SK-N-SH treated with all-trans-retinoic acid at 6 μM for 48 hours (cell line): ENCODE results near the gene FAM43A.

Experiments
- ATAC-seq: fragments of 200-7000 bp; cut with Tn5 transposase; 3 replicates; pipeline ENCODE4 v1.9.1; 2020; ENCODE audit warnings: mild to moderate bottlenecking, moderate library complexity
- ARNTL ChIP-seq: fragments of 450-650 bp; formaldehyde crosslinking; IDR thresholded peaks from 2 replicates; pipeline ENCODE4 v1.5.0; 2020; ENCODE audit warnings: low read depth, mild to moderate bottlenecking, moderate library complexity, borderline replicate concordance
- BACH2 ChIP-seq: fragments of 250-450 bp; sonication (Bioruptor Pico); IDR thresholded peaks from 2 replicates; pipeline ENCODE4 v1.9.0; 2021; ENCODE audit warnings: mild to moderate bottlenecking, borderline replicate concordance
- CSDC2 ChIP-seq: fragments of 250-450 bp; sonication (Bioruptor Pico); IDR thresholded peaks from 2 replicates; pipeline ENCODE4 v1.5.0; 2020; ENCODE audit warnings: mild to moderate bottlenecking, moderate library complexity
- ESRRG ChIP-seq: fragments of 250-450 bp; sonication (Bioruptor Pico); IDR thresholded peaks from 2 replicates; pipeline ENCODE4 v1.6.1; 2021; ENCODE audit warnings: mild to moderate bottlenecking
- GLIS3 ChIP-seq: fragments of 250-450 bp; sonication (Bioruptor Pico); IDR thresholded peaks from 2 replicates; pipeline ENCODE4 v1.5.0; 2020; ENCODE audit warnings: mild to moderate bottlenecking, moderate library complexity
- ISL1 ChIP-seq: fragments of 250-450 bp; sonication (Bioruptor Pico); IDR thresholded peaks from 2 replicates; pipeline ENCODE4 v2.1.2; 2022; ENCODE audit warnings: mild to moderate bottlenecking, moderate library complexity
- OSR1 ChIP-seq: fragments of 250-450 bp; sonication (Bioruptor Pico); IDR thresholded peaks from 2 replicates; pipeline ENCODE4 v1.8.0; 2022; ENCODE audit warnings: moderate library complexity, mild to moderate bottlenecking, inconsistent platforms
- PPARA ChIP-seq: fragments of 250-450 bp; sonication (Bioruptor Pico); IDR thresholded peaks from 2 replicates; pipeline ENCODE4 v1.5.0; 2020; ENCODE audit warnings: mild to moderate bottlenecking, borderline replicate concordance
- RARB ChIP-seq: fragments of 250-450 bp; sonication (Bioruptor Pico); IDR thresholded peaks from 2 replicates; pipeline ENCODE4 v1.8.0; 2021; ENCODE audit warnings: mild to moderate bottlenecking, moderate library complexity
- SNAI2 ChIP-seq: fragments of 250-450 bp; sonication (Bioruptor Pico); IDR thresholded peaks from 2 replicates; pipeline ENCODE4 v1.5.0; 2020; ENCODE audit warnings: mild to moderate bottlenecking, moderate library complexity
- TOX ChIP-seq: fragments of 250-450 bp; sonication (Bioruptor Pico); IDR thresholded peaks from 2 replicates; pipeline ENCODE4 v1.8.0; 2021; ENCODE audit warnings: mild to moderate bottlenecking, moderate library complexity, borderline replicate concordance
- ZFP30 ChIP-seq: fragments of 450-650 bp; formaldehyde crosslinking; IDR thresholded peaks from 2 replicates; pipeline ENCODE4 v1.5.0; 2022; ENCODE audit warnings: mild to moderate bottlenecking, moderate library complexity
- ZNF565 ChIP-seq: fragments of 450-650 bp; formaldehyde crosslinking; conservative IDR thresholded peaks from 2 replicates; pipeline ENCODE4 v1.5.0; 2020; ENCODE audit warnings: low read depth, mild to moderate bottlenecking, moderate library complexity
- ZNF8 ChIP-seq: fragments of 450-650 bp; formaldehyde crosslinking; IDR thresholded peaks from 2 replicates; pipeline ENCODE4 v1.5.0; 2020; ENCODE audit warnings: mild to moderate bottlenecking, moderate library complexity
- TF ChIP-seq, protein P1 (sequence below): fragments of 250-450 bp; sonication (Bioruptor Pico); IDR thresholded peaks from 2 replicates; pipeline ENCODE4 v1.8.0; 2021; ENCODE audit warnings: low read depth, mild to moderate bottlenecking, moderate library complexity, borderline replicate concordance
- TF ChIP-seq, protein P2 (sequence below): fragments of 250-450 bp; sonication (Bioruptor Pico); IDR thresholded peaks from 2 replicates; pipeline ENCODE4 v1.5.1; 2021; ENCODE audit warnings: mild to moderate bottlenecking, moderate library complexity
- TF ChIP-seq, protein P3 (sequence below): fragments of 250-450 bp; sonication (Bioruptor Pico); IDR thresholded peaks from 2 replicates; pipeline ENCODE4 v1.8.0; 2020; ENCODE audit warnings: mild to moderate bottlenecking, moderate library complexity, borderline replicate concordance
- TF ChIP-seq, protein P4 (sequence below): fragments of 250-450 bp; sonication (Bioruptor Pico); IDR thresholded peaks from 2 replicates; pipeline ENCODE4 v1.5.0; 2020; ENCODE audit warnings: mild to moderate bottlenecking, moderate library complexity

Gene FAM43A

DNA sequence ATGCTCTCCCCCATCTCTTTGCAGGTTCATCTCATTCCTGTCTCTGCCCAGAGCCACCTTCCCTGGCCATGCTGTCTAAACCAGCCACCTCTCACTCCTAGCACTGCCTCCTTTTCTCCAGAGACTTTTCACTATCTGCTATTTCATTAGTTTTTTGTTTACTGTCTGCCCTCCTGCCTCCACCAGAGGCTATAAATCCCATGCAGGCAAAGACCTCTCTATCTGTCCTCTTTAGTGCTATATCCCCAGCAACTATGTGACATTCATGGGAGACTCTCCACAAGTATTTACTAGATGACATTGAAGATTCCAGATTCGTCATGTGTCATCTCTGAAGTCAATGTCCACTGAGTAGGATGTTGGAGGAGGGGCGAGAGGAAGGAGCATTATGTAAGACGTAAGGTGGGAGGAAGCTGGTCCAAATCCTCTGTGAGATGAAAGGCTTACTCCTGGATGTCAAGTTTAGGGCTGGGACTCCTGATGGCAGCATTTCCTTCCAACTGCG lies 3.4 kb upstream of the FAM43A start:
- TF ChIP-seq, protein P1, sequence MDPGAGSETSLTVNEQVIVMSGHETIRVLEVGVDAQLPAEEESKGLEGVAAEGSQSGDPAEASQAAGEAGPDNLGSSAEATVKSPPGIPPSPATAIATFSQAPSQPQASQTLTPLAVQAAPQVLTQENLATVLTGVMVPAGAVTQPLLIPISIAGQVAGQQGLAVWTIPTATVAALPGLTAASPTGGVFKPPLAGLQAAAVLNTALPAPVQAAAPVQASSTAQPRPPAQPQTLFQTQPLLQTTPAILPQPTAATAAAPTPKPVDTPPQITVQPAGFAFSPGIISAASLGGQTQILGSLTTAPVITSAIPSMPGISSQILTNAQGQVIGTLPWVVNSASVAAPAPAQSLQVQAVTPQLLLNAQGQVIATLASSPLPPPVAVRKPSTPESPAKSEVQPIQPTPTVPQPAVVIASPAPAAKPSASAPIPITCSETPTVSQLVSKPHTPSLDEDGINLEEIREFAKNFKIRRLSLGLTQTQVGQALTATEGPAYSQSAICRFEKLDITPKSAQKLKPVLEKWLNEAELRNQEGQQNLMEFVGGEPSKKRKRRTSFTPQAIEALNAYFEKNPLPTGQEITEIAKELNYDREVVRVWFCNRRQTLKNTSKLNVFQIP (CRISPR knock-in tag): no peak
- TF ChIP-seq ZNF8 (CRISPR knock-in tag) (no peak), ZFP30 (CRISPR knock-in tag) (no peak), ARNTL (no peak), ISL1 (CRISPR knock-in tag) (no peak), ESRRG (no peak), PPARA (no peak), BACH2 (CRISPR knock-in tag) (no peak), OSR1 (CRISPR knock-in tag) (no peak), ZNF565 (CRISPR knock-in tag) (no peak), SNAI2 (no peak), CSDC2 (CRISPR knock-in tag) (no peak)
- TF ChIP-seq, protein P2, sequence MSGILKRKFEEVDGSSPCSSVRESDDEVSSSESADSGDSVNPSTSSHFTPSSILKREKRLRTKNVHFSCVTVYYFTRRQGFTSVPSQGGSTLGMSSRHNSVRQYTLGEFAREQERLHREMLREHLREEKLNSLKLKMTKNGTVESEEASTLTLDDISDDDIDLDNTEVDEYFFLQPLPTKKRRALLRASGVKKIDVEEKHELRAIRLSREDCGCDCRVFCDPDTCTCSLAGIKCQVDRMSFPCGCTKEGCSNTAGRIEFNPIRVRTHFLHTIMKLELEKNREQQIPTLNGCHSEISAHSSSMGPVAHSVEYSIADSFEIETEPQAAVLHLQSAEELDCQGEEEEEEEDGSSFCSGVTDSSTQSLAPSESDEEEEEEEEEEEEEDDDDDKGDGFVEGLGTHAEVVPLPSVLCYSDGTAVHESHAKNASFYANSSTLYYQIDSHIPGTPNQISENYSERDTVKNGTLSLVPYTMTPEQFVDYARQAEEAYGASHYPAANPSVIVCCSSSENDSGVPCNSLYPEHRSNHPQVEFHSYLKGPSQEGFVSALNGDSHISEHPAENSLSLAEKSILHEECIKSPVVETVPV (CRISPR knock-in tag): no peak
- TF ChIP-seq, protein P3, sequence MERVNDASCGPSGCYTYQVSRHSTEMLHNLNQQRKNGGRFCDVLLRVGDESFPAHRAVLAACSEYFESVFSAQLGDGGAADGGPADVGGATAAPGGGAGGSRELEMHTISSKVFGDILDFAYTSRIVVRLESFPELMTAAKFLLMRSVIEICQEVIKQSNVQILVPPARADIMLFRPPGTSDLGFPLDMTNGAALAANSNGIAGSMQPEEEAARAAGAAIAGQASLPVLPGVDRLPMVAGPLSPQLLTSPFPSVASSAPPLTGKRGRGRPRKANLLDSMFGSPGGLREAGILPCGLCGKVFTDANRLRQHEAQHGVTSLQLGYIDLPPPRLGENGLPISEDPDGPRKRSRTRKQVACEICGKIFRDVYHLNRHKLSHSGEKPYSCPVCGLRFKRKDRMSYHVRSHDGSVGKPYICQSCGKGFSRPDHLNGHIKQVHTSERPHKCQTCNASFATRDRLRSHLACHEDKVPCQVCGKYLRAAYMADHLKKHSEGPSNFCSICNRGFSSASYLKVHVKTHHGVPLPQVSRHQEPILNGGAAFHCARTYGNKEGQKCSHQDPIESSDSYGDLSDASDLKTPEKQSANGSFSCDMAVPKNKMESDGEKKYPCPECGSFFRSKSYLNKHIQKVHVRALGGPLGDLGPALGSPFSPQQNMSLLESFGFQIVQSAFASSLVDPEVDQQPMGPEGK: no peak
- no peak for ATAC-seq

DNA sequence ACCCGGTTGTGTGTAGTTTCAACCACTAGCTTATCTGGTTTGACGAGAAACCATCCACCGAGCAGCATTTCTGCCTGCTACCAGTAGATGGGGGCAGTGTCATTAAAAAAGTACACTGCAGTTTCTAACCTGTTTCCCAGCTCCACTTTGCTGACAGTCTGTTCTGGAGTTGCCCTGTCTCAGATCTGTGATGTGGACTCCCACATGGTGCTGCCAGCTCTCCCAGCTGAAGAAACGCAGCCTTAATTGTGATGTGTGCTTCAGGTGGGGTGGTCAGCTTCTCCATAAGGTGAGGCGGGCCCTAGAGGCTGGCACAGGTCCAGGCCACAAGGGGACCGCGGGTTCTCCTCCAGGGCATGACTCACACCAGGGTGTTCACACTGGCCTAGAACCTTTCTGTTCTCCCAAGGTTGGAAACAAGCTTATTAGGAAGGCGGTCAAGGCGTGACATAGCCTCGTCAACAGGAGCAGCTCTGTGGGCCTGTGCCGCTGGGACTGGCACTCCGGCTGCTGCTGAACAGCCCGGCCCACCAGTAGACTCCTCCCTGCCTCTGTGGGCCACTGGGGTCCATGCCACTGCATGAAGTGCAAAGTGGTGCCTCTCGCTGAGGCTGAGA lies 2.9 kb upstream of the FAM43A start:
- no peak for TF ChIP-seq OSR1 (CRISPR knock-in tag)
- TF ChIP-seq ARNTL: no peak
- TF ChIP-seq, protein P4, sequence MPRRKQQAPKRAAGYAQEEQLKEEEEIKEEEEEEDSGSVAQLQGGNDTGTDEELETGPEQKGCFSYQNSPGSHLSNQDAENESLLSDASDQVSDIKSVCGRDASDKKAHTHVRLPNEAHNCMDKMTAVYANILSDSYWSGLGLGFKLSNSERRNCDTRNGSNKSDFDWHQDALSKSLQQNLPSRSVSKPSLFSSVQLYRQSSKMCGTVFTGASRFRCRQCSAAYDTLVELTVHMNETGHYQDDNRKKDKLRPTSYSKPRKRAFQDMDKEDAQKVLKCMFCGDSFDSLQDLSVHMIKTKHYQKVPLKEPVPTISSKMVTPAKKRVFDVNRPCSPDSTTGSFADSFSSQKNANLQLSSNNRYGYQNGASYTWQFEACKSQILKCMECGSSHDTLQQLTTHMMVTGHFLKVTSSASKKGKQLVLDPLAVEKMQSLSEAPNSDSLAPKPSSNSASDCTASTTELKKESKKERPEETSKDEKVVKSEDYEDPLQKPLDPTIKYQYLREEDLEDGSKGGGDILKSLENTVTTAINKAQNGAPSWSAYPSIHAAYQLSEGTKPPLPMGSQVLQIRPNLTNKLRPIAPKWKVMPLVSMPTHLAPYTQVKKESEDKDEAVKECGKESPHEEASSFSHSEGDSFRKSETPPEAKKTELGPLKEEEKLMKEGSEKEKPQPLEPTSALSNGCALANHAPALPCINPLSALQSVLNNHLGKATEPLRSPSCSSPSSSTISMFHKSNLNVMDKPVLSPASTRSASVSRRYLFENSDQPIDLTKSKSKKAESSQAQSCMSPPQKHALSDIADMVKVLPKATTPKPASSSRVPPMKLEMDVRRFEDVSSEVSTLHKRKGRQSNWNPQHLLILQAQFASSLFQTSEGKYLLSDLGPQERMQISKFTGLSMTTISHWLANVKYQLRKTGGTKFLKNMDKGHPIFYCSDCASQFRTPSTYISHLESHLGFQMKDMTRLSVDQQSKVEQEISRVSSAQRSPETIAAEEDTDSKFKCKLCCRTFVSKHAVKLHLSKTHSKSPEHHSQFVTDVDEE (CRISPR knock-in tag): no peak
- no peak for TF ChIP-seq GLIS3 (CRISPR knock-in tag)
- no peak for TF ChIP-seq RARB (CRISPR knock-in tag)
- TF ChIP-seq TOX (CRISPR knock-in tag): no peak
- TF ChIP-seq, protein P2 (CRISPR knock-in tag): no peak
- TF ChIP-seq, protein P3: no peak
- TF ChIP-seq, all 23 proteins: peak for 0
- peak; percentile 75 for ATAC-seq

DNA sequence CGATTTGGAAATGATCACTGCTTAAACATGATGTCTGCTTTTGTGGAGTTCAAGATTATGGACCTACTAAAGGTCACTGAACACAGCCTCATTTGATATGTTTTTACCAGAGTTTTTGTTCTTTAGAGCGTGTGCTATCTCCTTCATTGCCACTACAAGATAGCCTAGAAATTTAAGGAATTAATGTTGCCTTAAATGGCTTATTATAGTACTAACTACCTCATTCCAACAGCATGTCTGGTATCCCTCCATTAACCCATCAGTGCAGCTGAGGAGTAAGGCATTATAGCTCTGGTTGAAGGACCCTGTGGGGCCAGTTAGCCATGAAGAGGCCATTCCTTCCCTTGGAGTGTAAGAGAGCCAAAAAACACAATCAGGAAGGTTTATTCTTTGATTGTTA lies 2.3 kb upstream of the FAM43A start:
- ATAC-seq: no peak
- TF ChIP-seq ZFP30 (CRISPR knock-in tag): no peak
